H1 (cell line): ENCODE measurements around the gene GNG13. TPM values are rescaled to one million over a fixed set of nuclear protein-coding genes. Genes with fewer than 3 reads are reported as not detected.

ENCODE experiments used
- EP300 ChIP-seq, 2 experiments: IDR thresholded peaks; 1 replicate in 1 of 2; 2 replicates in 1 of 2; pipeline ENCODE4 v1.6.1; 2011 to 2012; ENCODE audit warnings: low read depth in 2 of 2, low read length in 2 of 2, mild to moderate bottlenecking in 2 of 2, borderline replicate concordance in 1 of 2, inconsistent platforms in 1 of 2, moderate library complexity in 1 of 2
- GABPA ChIP-seq: IDR thresholded peaks from 2 replicates; pipeline ENCODE4 v1.6.1; 2011; ENCODE audit warnings: mild to moderate bottlenecking, low read length, moderate library complexity, borderline replicate concordance; ENCODE audit not compliant: insufficient read depth
- KDM1A ChIP-seq: fragments of 200-600, 300-600 bp; sonication (generic); IDR thresholded peaks from 2 replicates; pipeline ENCODE4 v1.7.1; 2016; ENCODE audit warnings: mild to moderate bottlenecking, low read length, borderline replicate concordance
- NRF1 ChIP-seq: IDR thresholded peaks from 2 replicates; pipeline ENCODE4 v1.6.1; 2011; ENCODE audit warnings: mild to moderate bottlenecking, low read depth, low read length, improper control_type of control experiment
- POLR2A ChIP-seq, 2 experiments: IDR thresholded peaks; 1 replicate in 1 of 2; 2 replicates in 1 of 2; pipeline ENCODE4 v1.6.1; 2011; ENCODE audit warnings: low read depth in 2 of 2, low read length in 2 of 2, mild to moderate bottlenecking in 2 of 2; ENCODE audit errors: control extremely low read depth in 1 of 2
- POU5F1 ChIP-seq: IDR thresholded peaks from 2 replicates; pipeline ENCODE4 v1.6.1; 2011; ENCODE audit warnings: low read depth, mild to moderate bottlenecking, low read length, moderate library complexity
- RXRA ChIP-seq: IDR thresholded peaks from 2 replicates; pipeline ENCODE4 v1.6.1; 2011; ENCODE audit warnings: low read depth, mild to moderate bottlenecking, low read length, moderate library complexity; ENCODE audit not compliant: insufficient read depth
- SUZ12 ChIP-seq: fragments of 200-600 bp; sonication (generic); IDR thresholded peaks from 2 replicates; pipeline ENCODE4 v1.6.1; 2012; ENCODE audit warnings: mild to moderate bottlenecking, inconsistent platforms, low read length, moderate library complexity, mixed read lengths
- TAF1 ChIP-seq: IDR thresholded peaks from 2 replicates; pipeline ENCODE4 v1.6.1; 2011; ENCODE audit warnings: mild to moderate bottlenecking, low read depth, low read length
- TCF12 ChIP-seq: IDR thresholded peaks from 2 replicates; pipeline ENCODE4 v1.6.1; 2011; ENCODE audit warnings: low read depth, mild to moderate bottlenecking, low read length
- YY1 ChIP-seq: IDR thresholded peaks from 2 replicates; pipeline ENCODE4 v1.6.1; 2011; ENCODE audit warnings: low read depth, mild to moderate bottlenecking, low read length
- polyA plus RNA-seq, 7 experiments: library from polyadenylated mRNA; depleted of rRNA in 3 of 7; stranded (reverse) in 5 of 7; unstranded in 2 of 7; fragments of >200 nt in 5 of 7; fragments of 200-250 nt in 2 of 7; gene quantifications; 1 replicate in 5 of 7; 2 replicates in 1 of 7; 4 replicates in 1 of 7; pipeline versions ENCODE4 v1.2.1 to v1.2.3, GENCODE V29; 2011 to 2013; ENCODE audit warnings: missing spikeins in 2 of 7, mixed read lengths in 2 of 7
- total RNA-seq: library from RNA; stranded (reverse); fragmentation: NEBNext Ultra II Directional; extraction: Animal tissue kit (Norgen Biotek cat#: 25700); gene quantifications from 2 replicates; pipeline ENCODE4 v1.2.1, GENCODE V29; 2021
- TF ChIP-seq, protein P1 (sequence below), 3 experiments: IDR thresholded peaks; 1 replicate in 2 of 3; 2 replicates in 1 of 3; pipeline versions ENCODE4 v1.5.1 to v1.6.1; 2011; ENCODE audit warnings: low read length in 3 of 3, mild to moderate bottlenecking in 3 of 3, inconsistent platforms in 2 of 3, low read depth in 1 of 3, moderate library complexity in 1 of 3; ENCODE audit not compliant: insufficient read depth in 1 of 3; ENCODE audit errors: control extremely low read depth in 1 of 3
- TF ChIP-seq, protein P2 (sequence below): IDR thresholded peaks from 2 replicates; pipeline ENCODE4 v1.6.1; 2012; ENCODE audit warnings: low read length, inconsistent platforms

The GNG13 gene
- total and polyA plus RNA-seq, 2 of the 8 experiments (the other 6 are each of a cell fraction or from before 2014, with no cell fraction given): not detected

DNA sequence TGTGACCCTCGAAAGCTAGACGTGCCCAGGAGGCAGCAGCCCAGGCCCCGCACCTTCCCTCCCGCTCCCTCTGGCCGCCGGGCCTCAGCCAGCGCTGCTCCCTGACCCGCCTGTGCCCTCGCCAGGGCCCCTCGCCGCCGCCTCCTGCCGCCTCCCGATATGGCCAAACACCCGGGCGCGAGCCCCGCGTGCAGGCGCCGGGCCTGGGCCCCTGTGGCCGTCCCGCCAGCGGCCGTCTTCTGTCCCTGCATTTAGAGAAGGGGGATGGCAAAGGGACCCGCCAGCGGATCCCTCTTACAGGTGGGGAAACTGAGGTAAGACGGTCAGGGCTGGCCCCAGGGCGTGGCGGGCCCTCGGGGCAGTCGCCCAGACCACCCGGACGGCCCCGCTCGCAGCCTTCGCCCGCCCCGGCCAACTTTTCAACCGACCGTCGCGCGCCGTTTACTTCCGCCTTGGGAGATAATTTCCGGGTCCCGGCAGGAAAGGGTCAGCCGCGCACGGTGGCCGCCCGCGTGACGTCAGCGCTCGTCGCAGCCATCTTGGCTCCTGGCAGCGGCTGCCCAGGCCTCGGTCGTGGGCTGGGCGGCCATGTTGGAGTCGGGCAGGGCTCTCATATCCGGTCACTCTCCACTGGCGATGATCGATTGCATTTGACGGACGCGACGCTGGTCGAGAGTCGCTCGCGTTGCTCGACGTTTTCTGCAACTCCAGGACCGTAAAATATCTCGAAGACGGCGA lies 7.0 kb upstream of the GNG13 start (continued):
- TF ChIP-seq RXRA: no peak
- peak; percentile 64 for TF ChIP-seq TAF1
- no peak for TF ChIP-seq TCF12
- no peak for TF ChIP-seq KDM1A
- TF ChIP-seq EP300 (IDR thresholded peaks at IDR 0.05; ENCODE audit: borderline replicate concordance in 1 of 2, low read depth in 2 of 2, low read length in 2 of 2): 0 out of 3 replicates have a peak, but pooled peaks of 1 of the 2 experiments have one; percentile 37
- TF ChIP-seq NRF1: peak; percentile 29; the same call in 1 of the 2 replicates
- peak in 1 of 2 experiments; percentile 32; a peak in 1 of 3 replicates for TF ChIP-seq POLR2A (IDR thresholded peaks at IDR 0.05; ENCODE audit: control extremely low read depth in 1 of 2, low read depth in 2 of 2, low read length in 2 of 2)
- peak; percentile 86 for TF ChIP-seq GABPA
- no peak for TF ChIP-seq POU5F1
- TF ChIP-seq YY1: peak; percentile 100
- TF ChIP-seq, protein P1, sequence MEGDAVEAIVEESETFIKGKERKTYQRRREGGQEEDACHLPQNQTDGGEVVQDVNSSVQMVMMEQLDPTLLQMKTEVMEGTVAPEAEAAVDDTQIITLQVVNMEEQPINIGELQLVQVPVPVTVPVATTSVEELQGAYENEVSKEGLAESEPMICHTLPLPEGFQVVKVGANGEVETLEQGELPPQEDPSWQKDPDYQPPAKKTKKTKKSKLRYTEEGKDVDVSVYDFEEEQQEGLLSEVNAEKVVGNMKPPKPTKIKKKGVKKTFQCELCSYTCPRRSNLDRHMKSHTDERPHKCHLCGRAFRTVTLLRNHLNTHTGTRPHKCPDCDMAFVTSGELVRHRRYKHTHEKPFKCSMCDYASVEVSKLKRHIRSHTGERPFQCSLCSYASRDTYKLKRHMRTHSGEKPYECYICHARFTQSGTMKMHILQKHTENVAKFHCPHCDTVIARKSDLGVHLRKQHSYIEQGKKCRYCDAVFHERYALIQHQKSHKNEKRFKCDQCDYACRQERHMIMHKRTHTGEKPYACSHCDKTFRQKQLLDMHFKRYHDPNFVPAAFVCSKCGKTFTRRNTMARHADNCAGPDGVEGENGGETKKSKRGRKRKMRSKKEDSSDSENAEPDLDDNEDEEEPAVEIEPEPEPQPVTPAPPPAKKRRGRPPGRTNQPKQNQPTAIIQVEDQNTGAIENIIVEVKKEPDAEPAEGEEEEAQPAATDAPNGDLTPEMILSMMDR (IDR thresholded peaks at IDR 0.05; ENCODE audit: control extremely low read depth in 1 of 3, insufficient read depth in 1 of 3, low read depth in 1 of 3, low read length in 3 of 3): peak in 1 of 3 experiments; percentile 12; a peak in 1 of 4 replicates
- TF ChIP-seq, protein P2, sequence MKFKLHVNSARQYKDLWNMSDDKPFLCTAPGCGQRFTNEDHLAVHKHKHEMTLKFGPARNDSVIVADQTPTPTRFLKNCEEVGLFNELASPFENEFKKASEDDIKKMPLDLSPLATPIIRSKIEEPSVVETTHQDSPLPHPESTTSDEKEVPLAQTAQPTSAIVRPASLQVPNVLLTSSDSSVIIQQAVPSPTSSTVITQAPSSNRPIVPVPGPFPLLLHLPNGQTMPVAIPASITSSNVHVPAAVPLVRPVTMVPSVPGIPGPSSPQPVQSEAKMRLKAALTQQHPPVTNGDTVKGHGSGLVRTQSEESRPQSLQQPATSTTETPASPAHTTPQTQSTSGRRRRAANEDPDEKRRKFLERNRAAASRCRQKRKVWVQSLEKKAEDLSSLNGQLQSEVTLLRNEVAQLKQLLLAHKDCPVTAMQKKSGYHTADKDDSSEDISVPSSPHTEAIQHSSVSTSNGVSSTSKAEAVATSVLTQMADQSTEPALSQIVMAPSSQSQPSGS: no peak
- no peak for TF ChIP-seq SUZ12
